Fibroblast of mammary gland (primary cell): Measurements from ENCODE around the gene ADSL.

Experiments
- DNase-seq: peaks from one replicate; pipeline ENCODE4 v3.0.0-alpha.2; 2010; ENCODE audit warnings: low read depth
- H3K4me3 ChIP-seq: 2 replicates; pipeline ENCODE4 v1.5.1; 2011; ENCODE audit warnings: low read depth, mild to moderate bottlenecking, low read length, moderate library complexity; ENCODE audit not compliant: control insufficient read depth
- TF ChIP-seq, protein P1 (sequence below): conservative IDR thresholded peaks from 2 replicates; pipeline ENCODE4 v1.5.1; 2011; ENCODE audit warnings: low read depth, low read length, inconsistent platforms; ENCODE audit not compliant: control insufficient read depth, insufficient read depth

The ADSL gene

DNA sequence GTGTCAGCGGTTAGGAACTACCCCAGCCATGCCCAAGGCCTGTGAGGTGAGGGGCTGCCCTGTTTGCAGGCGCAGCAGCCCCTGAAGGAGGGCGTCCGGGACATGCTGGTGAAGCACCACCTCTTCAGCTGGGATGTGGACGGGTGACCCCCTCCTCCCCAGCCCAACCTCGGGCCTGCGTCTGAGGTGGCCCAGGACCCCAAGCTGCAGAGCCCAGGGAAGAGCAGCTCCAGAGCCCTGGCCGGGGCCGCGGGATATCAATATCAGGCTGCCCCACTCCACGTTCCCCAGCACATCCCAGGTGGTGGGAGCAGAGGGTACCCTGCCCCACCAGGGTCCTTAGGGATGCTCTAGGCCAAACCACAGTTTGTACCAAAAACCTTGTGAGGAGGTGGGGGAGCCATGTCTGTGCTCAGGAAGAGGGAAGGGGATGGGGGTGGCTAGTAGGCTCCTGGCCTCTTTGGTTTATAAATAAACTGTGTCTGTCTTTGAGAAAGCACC is 63.4 kb downstream of the ADSL start:
- DNase-seq, result no peak
- no peak overlapping the region for H3K4me3 ChIP-seq
- TF ChIP-seq, protein P1, sequence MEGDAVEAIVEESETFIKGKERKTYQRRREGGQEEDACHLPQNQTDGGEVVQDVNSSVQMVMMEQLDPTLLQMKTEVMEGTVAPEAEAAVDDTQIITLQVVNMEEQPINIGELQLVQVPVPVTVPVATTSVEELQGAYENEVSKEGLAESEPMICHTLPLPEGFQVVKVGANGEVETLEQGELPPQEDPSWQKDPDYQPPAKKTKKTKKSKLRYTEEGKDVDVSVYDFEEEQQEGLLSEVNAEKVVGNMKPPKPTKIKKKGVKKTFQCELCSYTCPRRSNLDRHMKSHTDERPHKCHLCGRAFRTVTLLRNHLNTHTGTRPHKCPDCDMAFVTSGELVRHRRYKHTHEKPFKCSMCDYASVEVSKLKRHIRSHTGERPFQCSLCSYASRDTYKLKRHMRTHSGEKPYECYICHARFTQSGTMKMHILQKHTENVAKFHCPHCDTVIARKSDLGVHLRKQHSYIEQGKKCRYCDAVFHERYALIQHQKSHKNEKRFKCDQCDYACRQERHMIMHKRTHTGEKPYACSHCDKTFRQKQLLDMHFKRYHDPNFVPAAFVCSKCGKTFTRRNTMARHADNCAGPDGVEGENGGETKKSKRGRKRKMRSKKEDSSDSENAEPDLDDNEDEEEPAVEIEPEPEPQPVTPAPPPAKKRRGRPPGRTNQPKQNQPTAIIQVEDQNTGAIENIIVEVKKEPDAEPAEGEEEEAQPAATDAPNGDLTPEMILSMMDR, result no peak

DNA sequence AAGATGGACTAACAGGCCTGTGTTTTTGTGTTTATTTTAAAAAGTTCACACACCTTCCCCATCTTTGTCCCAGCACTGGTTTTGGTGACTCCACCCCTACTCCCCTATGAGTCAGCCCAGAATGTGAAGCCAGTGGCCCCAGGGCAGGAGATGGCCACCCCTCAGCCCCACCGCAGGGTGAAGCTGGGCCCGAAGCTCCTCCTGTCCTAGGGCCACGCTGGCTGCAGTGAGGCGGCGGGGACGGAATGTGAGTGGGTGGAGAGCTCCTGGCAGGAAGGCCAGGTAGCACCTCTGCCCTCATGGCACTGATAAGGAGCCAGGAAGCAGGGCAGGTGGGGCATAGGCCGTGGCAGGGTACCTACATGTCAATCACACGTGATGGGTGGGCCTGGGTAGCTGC is 64.0 kb downstream of the ADSL start:
- no peak overlapping the region for H3K4me3 ChIP-seq
- no peak for DNase-seq
- TF ChIP-seq, protein P1, result no peak

DNA sequence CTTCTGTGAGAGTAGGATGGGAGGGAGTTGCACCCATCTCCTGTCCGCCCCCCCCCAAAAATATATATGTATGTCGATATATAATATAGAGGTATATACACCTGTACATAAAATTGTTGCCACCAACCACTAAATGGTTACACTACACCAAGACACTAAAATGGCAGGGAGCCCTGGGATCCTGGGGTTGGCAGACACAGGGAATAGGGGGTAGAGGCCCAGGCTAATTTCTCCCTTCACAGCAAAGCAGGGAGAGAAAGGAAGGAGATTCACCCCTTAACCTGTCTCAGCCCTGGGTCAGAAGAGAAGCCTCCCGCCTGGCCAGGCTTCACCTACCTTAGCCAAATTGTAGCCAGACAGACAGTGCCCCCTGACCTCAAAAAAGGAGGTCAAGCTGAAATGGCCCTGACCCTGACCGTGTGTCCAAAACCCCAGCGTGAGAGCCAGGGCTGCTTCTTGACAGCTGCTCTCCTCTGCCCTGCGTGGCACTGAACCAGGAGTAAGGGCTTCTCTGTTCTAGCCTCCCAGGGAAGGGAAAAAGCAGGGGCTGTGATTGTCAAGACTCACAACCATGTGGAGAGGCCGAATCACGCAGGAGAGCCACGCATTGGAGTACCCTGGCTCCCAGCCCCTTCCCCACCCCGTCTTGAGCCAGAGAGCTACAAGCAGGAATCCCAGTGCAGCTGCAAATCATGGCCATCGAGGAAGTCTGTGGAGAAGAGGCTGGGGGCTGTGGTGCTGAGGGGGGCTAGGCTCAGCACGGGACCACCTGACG is 64.6 kb downstream of the ADSL start:
- DNase-seq, result no peak
- TF ChIP-seq, protein P1, result no peak
- no peak overlapping the region for H3K4me3 ChIP-seq

DNA sequence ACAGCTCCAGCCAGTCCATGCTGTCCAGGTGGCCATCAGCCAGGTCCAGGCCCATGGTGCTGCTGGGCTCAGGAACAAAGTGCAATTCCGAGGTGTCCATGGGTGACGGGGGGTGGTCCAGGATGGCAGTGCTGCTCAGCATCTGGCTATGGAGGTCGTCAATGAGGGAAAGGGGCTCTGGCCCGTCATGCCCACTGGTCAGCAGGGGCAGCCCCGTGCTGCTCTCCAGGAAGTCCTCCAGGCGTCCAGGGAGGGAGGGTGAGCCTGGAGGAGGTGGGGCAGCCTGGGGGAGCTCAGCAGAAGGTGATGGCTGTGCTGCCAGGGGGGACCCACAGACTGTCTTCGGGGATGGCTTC is 65.2 kb downstream of the ADSL start:
- H3K4me3 ChIP-seq, result no peak overlapping the region
- DNase-seq, result no peak
- TF ChIP-seq, protein P1, result no peak

DNA sequence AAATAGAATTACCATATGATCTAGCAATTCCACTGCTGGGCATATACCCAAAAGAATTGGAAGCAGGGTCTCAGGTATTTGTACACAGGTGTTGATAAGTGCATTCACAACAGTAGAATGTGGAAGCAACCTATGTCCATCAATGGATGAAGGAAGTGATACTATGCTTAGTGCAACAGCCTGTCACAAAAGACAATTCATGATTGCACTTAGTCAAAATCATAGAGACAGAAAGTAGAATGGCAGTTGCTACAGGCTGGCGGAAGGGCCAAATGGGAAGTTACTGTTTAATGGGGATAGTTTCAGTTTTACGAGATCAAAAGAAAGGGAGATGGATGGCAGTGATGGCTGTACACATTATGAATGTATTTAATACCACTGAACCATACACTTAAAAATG is 66.1 kb downstream of the ADSL start:
- TF ChIP-seq, protein P1, result no peak
- no peak for DNase-seq
- H3K4me3 ChIP-seq, result no peak overlapping the region

DNA sequence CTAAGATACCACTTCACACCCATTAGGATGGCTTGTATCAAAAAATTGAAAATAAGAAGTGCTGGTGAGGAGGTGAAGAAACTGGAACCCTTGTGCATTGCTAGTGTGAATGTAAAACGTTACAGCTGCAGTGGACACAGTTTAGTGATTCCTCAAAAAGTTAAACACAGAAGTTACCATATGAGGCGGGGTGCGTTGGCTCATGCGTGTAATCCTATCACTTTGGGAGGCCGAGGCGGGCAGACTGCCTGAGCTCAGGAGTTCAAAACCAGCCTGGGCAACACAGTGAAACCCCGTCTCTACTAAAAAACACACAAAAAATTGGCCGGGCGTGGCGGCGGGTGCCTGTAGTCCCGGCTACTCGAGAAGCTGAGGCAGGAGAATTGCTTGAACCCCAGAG is 67.6 kb downstream of the ADSL start:
- TF ChIP-seq, protein P1, result no peak
- DNase-seq, result no peak
- no peak overlapping the region for H3K4me3 ChIP-seq
